Right lobe of liver (tissue), 6 donors: Measurements from ENCODE around the gene PIK3C2G. TPM values are rescaled to one million over a fixed set of nuclear protein-coding genes. Genes with fewer than 3 reads are reported as not detected.

Source experiments
- ATAC-seq, 4 donors: fragments of 200-7000 bp; cut with Tn5 transposase; one replicate each; pipeline ENCODE4 v1.9.1; 2020; ENCODE audit warnings: mild to moderate bottlenecking in 4 of 4, moderate library complexity in 4 of 4
- DNase-seq, 3 donors: peaks; one replicate each; pipeline ENCODE4 v3.0.0-alpha.2; 2020
- H3K27ac ChIP-seq, 3 donors: fragments of 200-600 bp; one replicate each; pipeline ENCODE4 v1.8.0; 2022
- H3K27me3 ChIP-seq, 2 donors: fragments of 200-600 bp; one replicate each; pipeline ENCODE4 v1.8.0; 2022
- H3K36me3 ChIP-seq, 4 donors: fragments of 200-600 bp; sonication (generic) in 1 of 4; one replicate each; pipeline versions ENCODE4 v1.5.1 to v1.8.0; 2017 to 2022; ENCODE audit warnings: control low read depth in 1 of 4
- H3K4me1 ChIP-seq, 4 donors: fragments of 200-600 bp; sonication (generic) in 1 of 4; one replicate each; pipeline versions ENCODE4 v1.5.1 to v1.8.0; 2017 to 2022; ENCODE audit warnings: control low read depth in 1 of 4
- H3K4me3 ChIP-seq, 3 donors: fragments of 200-600 bp; one replicate each; pipeline ENCODE4 v1.8.0; 2022
- H3K9me3 ChIP-seq, 4 donors: fragments of 200-600 bp; sonication (generic) in 1 of 4; one replicate each; pipeline versions ENCODE4 v1.5.1 to v1.8.0; 2017 to 2022; ENCODE audit warnings: control low read depth in 1 of 4
- CTCF ChIP-seq, 4 donors: fragments of 200-600 bp in 3 of 4; fragments of 450-650 bp in 1 of 4; IDR thresholded peaks; one replicate each; pipeline versions ENCODE4 v1.5.1 to v1.8.0; 2016 to 2022; ENCODE audit warnings: antibody characterized with exemption in 4 of 4, mild to moderate bottlenecking in 2 of 4
- POLR2A ChIP-seq: fragments of 450-650 bp; IDR thresholded peaks from one replicate; pipeline ENCODE4 v1.6.1; 2017; ENCODE audit warnings: antibody characterized with exemption, mild to moderate bottlenecking
- WGBS: methylation state at CpG from one replicate; pipeline ENCODE4 v1.1.6; 2018; ENCODE audit warnings: low coverage, low lambda C conversion rate; ENCODE audit not compliant: insufficient coverage; ENCODE audit errors: missing lambda C conversion rate; 5-methylcytosine and 5-hydroxymethylcytosine counted together
- intact Hi-C, 2 donors: fragments of 100-400 bp; cut with DNase I; formaldehyde crosslinking; loops; one replicate each; pipeline versions ENCODE4 v1.11.2 to v1.14.1; 2022
- total RNA-seq, 6 experiments: library from RNA; depleted of rRNA in 2 of 6; stranded (reverse); fragments of >200 nt in 2 of 6; fragmentation: NEBNext Ultra II Directional in 3 of 6; extraction: Animal tissue kit (Norgen Biotek cat#: 25700) in 3 of 6; gene quantifications; one replicate each; pipeline versions ENCODE4 v1.1.0 to v1.2.4, GENCODE V29; 2016 to 2023
- donor health status: DM: no; HTN: yes; CAD: no.
- donor health status: DM: no; HTN: no; CAD: no.
- donor health status: DM: no; HTN: no; CAD: no.
- donor health status: DM: no; HTN: yes; CAD: no.
- donor health status: DM: no; HTN: yes; CAD: no.

The PIK3C2G gene
- total RNA-seq, 6 experiments from 2014 or later = 12.5 to 30.5 (median 24.8) TPM

- Histone ChIP-seq H3K27me3 (no peaks in the 10 kb centered on the region), H3K4me1 (no peaks in the 10 kb centered on the region), H3K36me3 (peaks cover 0 to 5% (median 0%) of the 10 kb centered on the region in 4 donors), H3K9me3 (no peaks in the 10 kb centered on the region), H3K27ac (no peak overlapping the region), H3K4me3 (no peak overlapping the region)
- DNase-seq (no peak), ATAC-seq (no peak)
- WGBS = 67% methylated on average over 1 of the region's 1 CpG
- TF ChIP-seq POLR2A (no peak), CTCF (IDR thresholded peaks at IDR 0.05) (no peak)
- intact Hi-C loops = no loop called here
Observed at GRCh38 chr12:18285161-18285560, 23.8 kb downstream of the PIK3C2G start.

- intact Hi-C loops = no loop called here
- 81% methylated on average over 3 of the region's 3 CpGs for WGBS
- ATAC-seq = no peak
Observed at GRCh38 chr12:18290386-18290785, 29.1 kb downstream of the PIK3C2G start.

GRCh38 chr12:18294889-18295288 is 33.6 kb downstream of the PIK3C2G start:
- DNase-seq = no peak
- H3K4me3 ChIP-seq = no peak overlapping the region
- H3K36me3 ChIP-seq = no peaks in the 10 kb centered on the region
- H3K4me1 ChIP-seq = no peaks in the 10 kb centered on the region
- TF ChIP-seq CTCF (IDR thresholded peaks at IDR 0.05) (no peak), POLR2A (no peak)
- H3K27ac ChIP-seq = no peak overlapping the region
- intact Hi-C loops = no loop called here
- H3K9me3 ChIP-seq = no peaks in the 10 kb centered on the region
- H3K27me3 ChIP-seq = no peaks in the 10 kb centered on the region
- ATAC-seq = no peak

More at GRCh38 chr12:18290386-18290785, 29.1 kb downstream of the PIK3C2G start:
- Histone ChIP-seq H3K27me3 (no peaks in the 10 kb centered on the region), H3K4me1 (no peaks in the 10 kb centered on the region), H3K27ac (no peak overlapping the region), H3K9me3 (no peaks in the 10 kb centered on the region), H3K36me3 (peaks cover 0 to 5% (median 0%) of the 10 kb centered on the region in 4 donors), H3K4me3 (no peak overlapping the region)
- DNase-seq = no peak
- no peak for TF ChIP-seq POLR2A
- TF ChIP-seq CTCF (IDR thresholded peaks at IDR 0.05) = no peak

- Histone ChIP-seq H3K9me3 (no peaks in the 10 kb centered on the region), H3K27ac (peak overlapping the region; percentile 3 to 8 (median 4)), H3K27me3 (no peaks in the 10 kb centered on the region), H3K4me1 (no peaks in the 10 kb centered on the region), H3K36me3 (no peaks in the 10 kb centered on the region), H3K4me3 (peak overlapping the region; percentile 6 to 14 (median 7))
- TF ChIP-seq CTCF (IDR thresholded peaks at IDR 0.05) (no peak), POLR2A (no peak)
- intact Hi-C loops = no loop called here
- 24% methylated on average over 6 of the region's 6 CpGs for WGBS
- DNase-seq (no peak), ATAC-seq (peak in 3 of 4 donors; percentile 60 to 73 (median 60))
Observed at GRCh38 chr12:18296201-18296908, 35.0 kb downstream of the PIK3C2G start.
